Caki2 (cell line): Measurements from ENCODE around the gene NANOGP8. TPM values are rescaled to one million over a fixed set of nuclear protein-coding genes. Genes with fewer than 3 reads are reported as not detected.
A peak's percentile ranks its signal among the peaks of the same experiment; 100 is the strongest.

Experiments used
- DNase-seq: peaks from one replicate; pipeline ENCODE4 v3.0.0-alpha.2; 2015; ENCODE audit warnings: low read depth
- in situ Hi-C: cut with HindIII; loops from 2 replicates; pipeline ENCODE4 v1.10.0; 2016; ENCODE audit warnings: low sequenced_read_pairs, low pct_unique_long_range_greater_than_20kb, mixed read lengths
- total RNA-seq: library from RNA; depleted of rRNA; stranded (reverse); fragments of >200 nt; shearing (Covaris generic); gene quantifications from 2 replicates; pipeline ENCODE4 v1.2.3, GENCODE V29; 2014; ENCODE audit warnings: low replicate concordance

The NANOGP8 gene
- total RNA-seq, 1 experiment from 2014 or later, result not detected

DNA sequence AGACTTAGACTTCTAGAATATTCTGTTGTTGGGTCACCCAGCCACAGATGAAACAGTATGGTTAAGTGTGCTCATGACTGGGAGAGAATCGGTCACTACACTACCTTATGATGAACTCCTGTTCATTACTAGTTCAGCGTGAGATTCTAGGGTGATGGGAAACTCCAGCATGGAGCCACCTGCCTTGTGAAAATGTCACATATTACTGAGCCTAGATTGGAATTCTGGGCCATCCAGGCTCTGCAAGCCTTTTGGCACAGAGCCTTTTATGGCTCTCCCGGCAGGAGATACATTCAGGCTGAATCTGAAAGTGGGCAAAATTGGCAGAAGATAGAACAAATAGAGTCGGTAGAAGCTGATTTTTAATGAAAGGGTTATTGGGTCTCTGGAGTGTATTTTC lies 19.0 kb downstream of the NANOGP8 start:
- in situ Hi-C loops, result no loop called here
- DNase-seq, result no peak

DNA sequence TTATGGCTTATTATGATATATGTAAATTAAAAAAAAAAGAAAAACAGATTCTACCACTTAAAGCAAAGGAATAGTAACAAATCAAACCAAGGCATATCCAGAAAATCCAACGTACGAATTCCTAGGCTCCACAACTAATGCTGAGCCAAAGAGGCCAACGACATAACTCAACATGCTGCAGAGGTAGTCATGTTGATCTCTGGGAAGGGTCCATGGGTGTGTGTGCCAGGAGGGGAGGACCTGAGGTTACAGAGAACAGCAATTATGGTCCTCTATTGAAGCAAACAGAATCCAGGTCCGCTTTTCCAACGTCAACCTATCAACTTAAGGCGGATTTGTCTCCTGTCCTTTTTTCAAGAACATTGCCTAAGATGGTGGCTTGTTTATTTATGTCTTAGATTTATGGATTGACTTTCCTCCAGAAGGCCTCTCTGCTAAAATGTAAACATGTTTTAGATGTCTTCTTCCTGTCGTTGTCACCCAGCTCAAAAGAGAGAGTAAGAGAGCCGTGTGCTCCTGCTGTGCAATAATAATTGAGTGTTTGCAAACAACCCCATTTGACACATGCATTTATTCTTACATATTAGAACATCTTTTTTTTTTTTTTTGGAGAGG lies 20.4 kb downstream of the NANOGP8 start:
- no peak for DNase-seq
- in situ Hi-C loops, result no loop called here

DNA sequence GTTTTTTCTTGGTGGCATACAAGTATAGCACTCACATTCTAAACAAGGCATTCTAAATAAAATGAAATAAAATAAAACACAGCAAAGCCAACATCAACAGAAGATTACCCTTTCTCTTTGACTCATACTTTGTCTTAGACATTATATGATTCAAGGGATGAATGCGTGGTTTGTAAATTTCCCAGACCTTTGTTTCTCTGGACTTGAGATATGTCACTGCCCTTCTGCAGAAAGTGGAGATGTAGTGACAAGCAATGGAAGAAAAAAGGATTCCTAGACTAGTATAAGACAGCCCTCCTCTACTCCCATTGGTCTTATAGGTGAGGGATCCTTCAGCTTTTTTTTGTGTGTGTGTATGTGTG lies 22.4 kb downstream of the NANOGP8 start:
- in situ Hi-C loops, result no loop called here
- no peak for DNase-seq

GRCh38 chr15:35061825-35062737 lies 23.0 kb downstream of the NANOGP8 start:
- in situ Hi-C loops, result no loop called here

GRCh38 chr15:35061161-35061824 lies 23.8 kb downstream of the NANOGP8 start:
- DNase-seq, result no peak
- in situ Hi-C loops, result no loop called here

More at GRCh38 chr15:35061825-35062737, 23.0 kb downstream of the NANOGP8 start:
- DNase-seq, result no peak

DNA sequence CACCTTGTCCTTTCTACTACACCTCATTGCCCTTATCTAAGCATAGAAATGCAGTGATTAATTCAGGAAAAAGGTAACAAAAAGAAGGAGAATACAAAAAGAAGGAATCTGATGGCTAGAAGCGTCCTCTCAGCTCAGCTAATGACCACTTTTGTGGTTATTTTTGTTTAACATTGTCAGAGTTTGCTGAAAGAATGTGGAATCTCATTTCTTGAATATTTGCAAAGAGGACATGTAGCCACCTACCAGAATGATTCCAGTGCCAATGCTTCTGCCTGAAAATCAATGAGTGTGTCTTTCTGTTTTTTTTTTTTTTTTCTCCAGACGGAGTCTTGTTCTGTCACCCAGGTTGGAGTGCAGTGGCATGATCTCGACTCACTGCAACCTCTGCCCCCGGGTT lies 24.5 kb downstream of the NANOGP8 start:
- in situ Hi-C loops, result no loop called here
- peak; percentile 60 for DNase-seq

DNA sequence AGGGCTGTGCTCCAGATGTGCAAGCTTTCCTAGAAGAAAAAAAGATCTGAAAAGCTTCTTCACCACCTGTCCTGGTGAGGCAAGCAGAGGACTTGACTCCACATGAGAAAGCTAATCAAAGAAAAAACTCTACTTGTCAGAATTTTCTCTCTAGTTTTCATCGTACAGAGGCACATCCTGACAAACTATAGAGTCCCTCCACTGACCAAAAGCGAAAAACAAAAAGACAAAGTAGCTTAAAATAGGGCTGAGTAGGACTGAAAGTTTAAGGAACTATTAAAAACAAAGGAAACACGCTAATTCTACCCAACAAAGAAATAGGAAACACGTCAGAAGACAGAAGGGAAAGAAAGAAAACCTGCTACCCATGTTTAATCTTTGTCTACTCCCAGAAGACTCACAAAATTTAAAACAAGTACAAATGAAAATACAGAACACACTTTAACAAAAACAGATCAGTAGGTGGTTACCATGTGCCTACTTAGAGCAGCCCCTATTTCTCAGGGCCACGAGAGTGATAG lies 26.5 kb downstream of the NANOGP8 start:
- in situ Hi-C loops, result no loop called here
- no peak for DNase-seq

DNA sequence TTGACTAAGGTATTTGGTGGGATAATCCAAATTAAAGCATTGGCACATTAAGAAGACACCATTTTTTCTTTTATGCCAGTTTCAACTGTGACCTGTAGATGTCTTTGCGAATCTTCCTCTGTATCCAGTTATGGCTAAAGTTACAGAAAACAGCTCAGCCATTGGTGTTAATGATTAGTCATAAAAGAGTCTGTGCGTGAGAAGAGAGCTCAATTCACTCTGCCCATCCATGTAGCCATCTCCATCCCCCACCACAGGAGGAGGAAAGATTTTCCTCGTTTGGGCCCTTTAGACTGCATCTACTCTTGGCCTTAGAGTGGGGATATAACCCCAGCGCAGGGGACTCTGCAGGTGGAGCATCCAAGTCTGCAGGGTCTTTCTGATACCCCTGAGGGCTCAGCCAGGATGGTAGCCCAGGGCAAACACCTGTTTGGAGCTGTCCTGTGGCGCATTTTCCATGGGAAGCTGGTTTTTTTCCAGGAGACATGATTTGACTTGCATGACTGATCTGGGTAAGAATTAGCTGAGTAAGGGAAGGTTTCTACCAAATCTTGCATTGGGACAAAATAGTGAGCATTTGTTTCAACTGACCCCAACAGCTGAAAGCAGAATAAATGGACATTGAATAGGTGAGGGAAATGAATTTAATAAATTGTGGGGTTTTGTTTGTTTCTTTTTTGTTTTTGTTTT lies 29.5 kb downstream of the NANOGP8 start:
- peak; percentile 85 for DNase-seq
- in situ Hi-C loops, result no loop called here

- no peak for DNase-seq
- in situ Hi-C loops, result no loop called here
These were observed 30.7 kb downstream of the NANOGP8 start for GRCh38 chr15:35054380-35054779.

GRCh38 chr15:35047996-35048395 lies 37.1 kb downstream of the NANOGP8 start:
- no peak for DNase-seq
- in situ Hi-C loops, result no loop called here

- peak; percentile 50 for DNase-seq
- in situ Hi-C loops, result no loop called here
These were observed 37.6 kb downstream of the NANOGP8 start for GRCh38 chr15:35047528-35047927.

DNA sequence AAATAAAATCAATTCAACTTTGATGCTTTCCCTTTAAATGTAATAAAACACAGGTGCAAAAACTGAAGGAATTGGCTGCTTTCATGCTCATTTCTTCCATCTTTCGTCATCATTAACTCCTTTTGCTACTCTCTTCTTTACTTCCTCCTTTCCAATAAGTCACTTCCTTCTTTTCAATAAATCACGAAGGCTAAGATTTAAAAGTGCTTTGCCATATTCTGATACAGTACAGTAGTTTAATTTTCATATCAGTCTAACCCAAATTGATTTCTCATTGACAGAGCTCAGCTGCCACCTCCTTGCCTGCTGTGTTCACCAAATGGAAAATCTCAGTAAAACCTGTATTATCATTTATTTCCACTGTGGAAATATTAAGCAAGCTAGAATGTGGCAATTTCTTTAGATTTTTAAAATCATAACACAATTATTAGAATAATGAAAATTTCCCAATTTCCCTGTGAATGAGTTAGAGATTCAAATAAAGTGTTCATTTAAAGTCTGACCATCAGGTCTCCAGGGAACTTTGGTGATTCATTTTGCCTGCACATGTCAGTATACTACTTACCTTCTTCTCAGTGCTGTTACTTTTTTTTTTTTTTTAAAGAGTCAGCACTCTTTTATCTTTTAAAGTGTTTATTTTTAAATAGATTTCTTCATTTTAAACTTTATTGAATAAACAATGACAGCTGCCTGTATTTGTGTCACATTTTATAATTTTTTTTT lies 41.6 kb downstream of the NANOGP8 start:
- in situ Hi-C loops, result no loop called here
- no peak for DNase-seq

DNA sequence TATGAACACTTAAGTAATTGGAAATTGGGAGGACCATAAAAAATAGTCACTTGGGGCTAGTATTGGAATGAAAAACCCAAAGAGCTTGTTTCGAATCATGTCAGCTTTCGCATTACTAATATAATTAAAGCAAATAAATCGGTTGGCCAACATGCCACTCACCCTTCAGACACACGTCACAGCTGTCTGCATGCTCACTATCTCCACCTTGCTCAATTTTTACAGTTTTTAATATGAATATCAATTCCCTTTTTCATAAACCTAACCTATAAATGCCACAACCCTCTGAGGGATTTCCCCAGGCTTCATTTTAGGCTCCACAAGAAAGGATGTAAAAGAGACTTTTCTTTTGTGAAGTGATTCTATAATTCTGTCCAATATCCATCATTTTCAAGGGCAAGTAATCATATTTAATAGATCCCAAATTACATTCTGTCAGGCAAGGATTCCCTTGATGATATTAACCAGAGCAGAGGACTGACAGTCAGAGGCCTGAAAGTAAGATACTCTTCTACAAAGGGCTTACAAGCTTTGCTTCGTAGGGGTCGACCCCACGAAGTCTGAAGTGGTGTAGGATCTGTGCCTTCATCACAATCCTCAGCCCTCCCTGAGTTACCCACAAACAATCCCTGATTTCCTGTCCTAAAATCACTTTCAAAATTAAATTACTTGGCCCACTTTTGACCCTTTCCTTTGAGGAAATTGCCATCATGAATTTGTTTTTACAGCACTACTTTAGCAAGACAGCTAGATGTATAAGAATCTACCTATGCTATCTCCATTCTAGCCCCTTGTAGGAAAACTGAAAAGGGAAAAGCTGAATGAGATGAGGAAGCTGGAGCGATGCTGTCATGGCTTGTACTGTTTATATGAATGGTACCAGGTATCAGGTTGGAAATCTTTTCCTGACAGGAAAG lies 44.5 kb downstream of the NANOGP8 start:
- no peak for DNase-seq
- in situ Hi-C loops, result no loop called here

DNA sequence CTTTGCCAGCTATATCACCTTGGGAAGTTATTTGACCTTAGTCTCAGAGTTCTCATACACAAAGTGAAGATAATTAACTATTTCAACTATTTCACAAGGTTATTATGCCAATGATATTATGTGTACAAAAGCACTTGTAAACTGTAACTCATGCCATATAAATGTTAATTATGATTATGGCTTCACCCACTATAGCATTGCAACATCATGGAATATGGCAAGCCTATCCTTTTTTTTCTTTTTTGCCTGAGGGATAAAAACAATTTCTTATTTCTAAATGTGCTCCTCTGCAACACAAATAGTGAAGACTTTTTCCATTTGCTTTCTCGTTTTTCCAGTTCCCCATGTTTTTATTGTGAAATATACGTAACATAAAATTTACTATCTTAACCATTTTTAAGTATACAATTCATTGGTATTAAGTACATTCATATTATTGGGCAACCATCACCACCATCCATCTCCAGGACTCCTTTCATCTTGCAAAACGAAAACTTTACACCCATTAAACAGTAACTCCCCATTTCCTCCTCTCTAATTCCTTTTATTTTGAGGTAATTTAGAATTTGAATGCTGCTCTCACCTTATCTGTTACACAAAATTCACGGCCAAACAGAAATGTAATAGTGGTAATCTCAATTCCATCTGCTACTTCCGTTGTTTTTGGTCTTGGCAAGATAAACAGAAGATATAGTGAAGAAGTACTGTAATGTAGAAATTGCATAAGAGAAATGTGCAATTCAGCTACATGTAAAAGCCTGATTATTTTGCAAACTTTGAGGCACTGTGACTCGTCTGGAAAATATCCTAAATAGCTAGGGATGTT lies 46.3 kb downstream of the NANOGP8 start:
- in situ Hi-C loops, result no loop called here
- no peak for DNase-seq
